ENCODE measurements around the gene TAF12.

GRCh38 chr1:28631713-28632112, 11.2 kb downstream of the TAF12 start:
- TF ChIP-seq CTCF (IDR thresholded peaks at IDR 0.05; ENCODE audit: borderline replicate concordance, extremely low read depth, low read length, poor library complexity, severe bottlenecking) (no peak), EZH2 (IDR thresholded peaks at IDR 0.05; ENCODE audit: borderline replicate concordance, low read depth, low read length, severe bottlenecking) (no peak)

All from DND-41 (cell line).